Measurements from ENCODE around the gene MFN1.

The MFN1 gene

DNA sequence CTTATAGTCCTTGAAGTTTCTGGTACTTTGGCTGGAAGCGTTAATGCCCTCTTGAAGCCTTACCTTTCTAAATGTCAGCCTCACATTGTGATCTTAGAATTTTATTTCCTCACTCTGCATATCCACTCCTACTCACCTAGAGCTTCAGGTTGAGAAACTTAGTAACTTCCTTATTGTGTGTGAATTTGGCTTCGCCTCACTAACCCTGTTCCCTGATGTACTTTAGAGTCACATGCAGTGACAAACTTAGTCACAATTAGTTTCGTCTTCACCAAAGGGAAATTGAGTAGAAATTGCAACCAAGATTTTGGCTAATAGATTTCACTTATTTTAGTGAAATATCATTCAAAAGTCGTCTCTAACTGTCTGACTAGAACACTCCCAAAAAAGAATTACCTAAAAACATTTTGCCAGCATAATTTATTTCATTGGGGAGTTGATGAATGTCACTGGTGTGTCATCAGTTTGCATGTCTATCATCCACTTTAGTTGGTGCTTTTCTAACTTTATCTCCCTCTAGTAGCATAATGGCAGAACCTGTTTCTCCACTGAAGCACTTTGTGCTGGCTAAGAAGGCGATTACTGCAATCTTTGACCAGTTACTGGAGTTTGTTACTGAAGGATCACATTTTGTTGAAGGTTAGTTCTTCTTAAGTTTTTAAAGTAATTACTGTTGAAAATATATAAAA lies 960 bp downstream of the MFN1 start:
- no peak for DNase-seq

- no peak for DNase-seq
Measured at GRCh38 chr3:179355996-179356395, 8.5 kb downstream of the MFN1 start.

GRCh38 chr3:179363332-179363731 lies 15.8 kb downstream of the MFN1 start:
- DNase-seq, result no peak

DNA sequence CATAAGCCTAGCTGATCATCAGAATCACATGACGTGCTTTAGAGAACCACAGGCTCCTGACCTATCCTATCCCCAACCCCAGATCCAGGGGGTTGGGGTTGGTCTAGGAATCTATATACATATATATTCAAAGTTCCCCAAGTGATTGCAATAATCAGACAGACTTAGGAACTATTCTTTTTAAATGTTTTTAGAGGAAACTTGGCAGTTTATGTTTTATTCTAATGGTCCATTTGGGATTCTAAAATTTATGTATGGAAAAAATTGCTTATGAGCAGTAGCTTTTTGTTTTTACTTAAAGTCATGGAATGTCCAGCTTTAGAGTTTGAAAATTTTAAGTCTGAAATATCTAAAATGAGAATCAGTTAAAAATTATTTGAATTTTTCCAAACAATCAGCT lies 22.1 kb downstream of the MFN1 start:
- no peak for DNase-seq

- DNase-seq, result no peak
Measured at GRCh38 chr3:179373938-179374337, 26.4 kb downstream of the MFN1 start.

GRCh38 chr3:179375091-179375999 lies 27.8 kb downstream of the MFN1 start:
- no peak for DNase-seq

DNA sequence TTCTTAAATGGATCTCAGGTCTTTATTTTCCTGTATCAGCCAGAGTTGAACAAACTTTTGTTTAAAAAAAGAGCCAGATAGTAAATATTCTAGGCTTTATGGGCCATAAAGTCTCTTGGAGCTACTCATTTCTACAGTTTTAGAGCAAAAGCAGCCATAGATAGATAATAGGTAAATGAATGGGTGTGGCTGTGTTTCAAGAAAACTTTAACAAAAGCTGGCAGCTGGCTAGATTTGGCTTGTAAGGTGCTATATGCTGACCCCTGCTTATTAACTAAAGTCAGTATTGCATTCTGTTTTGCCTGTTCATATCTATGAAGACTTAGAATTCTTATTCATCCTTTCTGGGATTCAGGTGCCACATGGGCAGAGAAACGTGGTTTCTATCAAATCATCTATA lies 29.0 kb downstream of the MFN1 start:
- no peak for DNase-seq

- no peak for DNase-seq
Measured at GRCh38 chr3:179391906-179392305, 44.4 kb downstream of the MFN1 start.

GRCh38 chr3:179398574-179399231 lies 51.2 kb downstream of the MFN1 start:
- DNase-seq, result no peak

DNA sequence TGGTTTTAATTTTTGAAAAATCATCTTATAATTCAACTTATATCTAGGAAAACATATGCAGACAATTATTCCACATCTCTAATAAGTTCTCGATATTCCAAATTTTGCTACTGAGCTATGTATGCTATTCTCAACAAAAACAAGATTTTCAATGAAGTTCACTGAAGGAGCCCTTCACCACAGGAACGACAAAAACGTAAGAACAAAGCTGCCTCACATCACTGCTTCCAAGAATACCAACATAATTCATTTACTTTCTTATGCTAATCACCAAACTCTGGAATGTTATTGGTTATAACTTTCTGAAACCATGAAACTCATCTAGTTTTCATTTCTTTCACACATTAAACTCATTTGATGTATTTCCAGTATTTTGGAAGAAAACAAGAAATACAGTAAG lies 54.1 kb downstream of the MFN1 start:
- no peak for DNase-seq

- no peak for DNase-seq
Measured at GRCh38 chr3:179402963-179403362, 55.5 kb downstream of the MFN1 start.

- no peak for DNase-seq
Measured at GRCh38 chr3:179404307-179404706, 56.8 kb downstream of the MFN1 start.

DNA sequence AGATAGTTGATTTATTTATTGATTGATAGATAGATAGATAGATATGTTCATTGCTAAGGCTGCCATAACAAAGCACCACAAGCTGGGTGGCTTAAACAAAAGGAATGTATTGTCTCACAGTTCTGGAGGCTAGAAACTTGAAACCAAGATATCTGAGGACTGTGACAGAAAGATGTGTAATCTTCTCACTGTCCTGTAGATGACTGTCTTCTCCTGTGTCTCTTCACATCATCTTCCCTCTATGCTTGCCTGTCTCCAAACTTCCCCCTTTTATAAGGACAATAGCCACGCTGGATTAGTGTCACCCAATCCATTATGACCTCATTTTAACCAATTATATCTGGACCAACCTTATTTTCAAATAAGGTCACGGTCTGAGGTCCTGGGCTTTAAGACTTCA lies 62.8 kb downstream of the MFN1 start:
- no peak for DNase-seq

GRCh38 chr3:179410999-179411398 lies 63.5 kb downstream of the MFN1 start:
- no peak for DNase-seq

DNA sequence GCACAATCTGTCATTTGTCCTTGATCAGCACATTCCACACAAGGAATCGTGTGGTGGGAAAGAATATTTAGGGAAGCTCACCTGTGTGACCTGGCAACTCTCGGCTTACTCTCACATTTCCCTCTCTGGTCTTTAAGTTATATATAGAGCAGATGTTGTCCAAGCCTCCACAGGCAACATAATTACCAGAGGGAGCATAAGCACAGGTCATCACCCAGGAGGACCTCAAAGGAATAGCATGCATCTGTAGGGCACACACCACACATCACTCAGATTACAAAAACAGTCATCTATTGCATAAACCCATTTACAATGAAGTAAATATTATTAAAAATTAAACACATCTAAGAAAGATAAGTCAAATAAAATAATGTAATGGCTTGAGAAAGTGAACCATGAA lies 67.3 kb downstream of the MFN1 start:
- no peak for DNase-seq

DNA sequence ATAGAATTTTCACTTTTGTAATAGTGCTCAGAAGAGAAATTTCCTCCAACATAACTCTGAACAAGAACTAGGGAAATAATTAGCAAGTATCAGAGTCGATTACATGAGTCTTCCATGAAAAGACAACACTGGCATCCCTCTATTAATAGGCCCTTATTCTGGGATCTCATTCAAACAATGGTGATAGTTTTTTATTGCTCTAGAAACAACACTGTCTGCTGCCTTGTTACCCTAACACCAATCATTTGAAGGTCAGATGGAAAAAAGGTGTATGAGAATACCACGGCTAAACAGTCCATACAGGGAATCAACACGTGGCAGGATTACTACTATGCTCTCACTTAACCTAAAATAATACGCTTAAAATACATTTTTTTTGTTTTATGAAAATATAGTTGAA lies 67.9 kb downstream of the MFN1 start:
- DNase-seq, result no peak

DNA sequence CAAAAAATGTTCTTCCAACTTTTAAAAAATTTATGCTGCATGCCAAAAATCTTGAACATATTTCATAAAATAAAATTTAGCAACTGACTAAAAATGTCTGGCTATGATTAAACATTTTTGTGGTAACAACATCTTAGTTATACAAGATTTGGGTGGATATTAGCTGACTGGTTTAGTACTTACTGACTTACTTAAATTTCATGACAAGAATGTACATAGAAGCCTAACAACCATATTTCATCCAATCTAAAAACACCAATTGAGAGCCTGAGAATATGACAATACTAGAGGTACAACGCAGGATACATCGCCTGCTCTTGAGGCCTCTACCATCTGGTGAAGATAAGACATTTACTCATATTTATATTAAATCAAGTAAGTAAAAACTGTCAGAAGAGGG lies 69.2 kb downstream of the MFN1 start:
- DNase-seq, result no peak

GRCh38 chr3:179418610-179419009 lies 71.1 kb downstream of the MFN1 start:
- DNase-seq, result no peak

GRCh38 chr3:179421500-179421899 lies 74.0 kb downstream of the MFN1 start:
- DNase-seq, result no peak

DNA sequence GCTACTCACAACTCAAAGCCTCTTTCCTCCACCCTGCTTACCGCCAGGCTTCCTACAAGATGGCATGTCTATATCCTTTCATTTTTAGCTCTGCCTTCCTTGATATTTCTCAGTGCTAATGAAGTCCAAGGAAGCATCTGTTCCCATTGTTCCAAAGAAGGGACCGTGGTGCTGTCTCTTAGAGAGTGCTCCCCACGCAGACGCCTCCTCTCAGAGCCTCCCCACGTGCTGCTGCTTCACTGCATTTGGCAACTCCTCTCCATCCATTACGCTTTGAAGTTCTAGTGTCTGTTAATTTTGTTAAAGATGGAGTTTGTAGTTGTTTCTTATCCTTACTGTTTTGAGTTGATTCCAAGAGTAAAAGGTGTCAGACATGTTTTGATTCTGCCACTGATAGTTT lies 77.6 kb downstream of the MFN1 start:
- no peak for DNase-seq

DNA sequence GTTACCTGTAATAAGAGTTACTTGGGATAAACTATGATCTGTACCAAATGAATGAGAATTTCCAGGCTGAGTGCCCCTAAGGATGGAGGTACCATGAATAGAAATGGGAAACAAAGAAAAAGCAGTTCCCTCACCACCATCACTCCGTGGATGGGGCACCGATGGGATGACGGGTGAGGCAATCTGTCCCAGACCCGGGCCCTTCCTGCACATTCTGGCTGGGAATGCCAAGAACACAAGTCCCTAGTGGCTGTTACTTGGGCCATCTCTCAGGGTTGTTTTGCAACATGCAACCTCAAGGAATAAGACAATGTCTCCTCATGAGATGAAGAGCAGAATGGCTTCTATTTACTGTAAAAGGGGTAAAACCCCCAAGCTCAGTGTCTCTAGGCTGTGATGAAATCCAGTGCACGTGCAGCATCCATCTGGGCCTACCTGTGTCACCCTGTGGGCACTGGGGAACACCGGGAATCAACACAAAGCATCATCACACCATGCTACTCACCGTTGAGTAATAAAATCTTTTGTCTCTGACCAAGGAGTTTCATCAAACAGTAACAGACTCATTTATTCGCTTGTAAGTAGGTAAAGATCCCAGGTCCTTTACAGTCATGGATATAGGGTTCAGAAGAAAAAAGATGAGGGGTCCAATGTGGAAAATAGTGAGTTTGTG lies 81.5 kb downstream of the MFN1 start:
- DNase-seq, result no peak

- no peak for DNase-seq
Measured at GRCh38 chr3:179430277-179430870, 82.9 kb downstream of the MFN1 start.

DNA sequence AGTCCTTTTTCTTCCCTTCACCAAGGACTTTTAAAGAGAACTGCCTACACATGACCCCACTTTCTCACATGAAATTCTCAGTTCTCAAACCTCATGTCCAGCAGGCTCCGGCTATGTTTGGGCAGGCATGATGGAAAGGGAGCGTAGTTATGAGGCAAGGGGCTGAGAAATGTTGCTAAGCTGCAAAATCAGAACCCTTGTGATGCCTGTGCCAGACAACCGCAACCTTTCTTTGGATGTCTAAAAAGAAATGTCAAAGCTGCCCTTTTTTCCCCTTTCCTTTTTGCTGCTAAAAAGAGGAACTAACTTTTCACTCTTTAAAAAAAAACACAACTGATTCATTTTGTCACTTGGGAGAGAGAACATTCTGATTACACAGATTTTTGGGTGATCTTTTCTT lies 84.5 kb downstream of the MFN1 start:
- no peak for DNase-seq

All from activated naive CD4-positive, alpha-beta T cell treated with anti-CD3 and anti-CD28 coated beads, Interleukin-2, amount 50 U/mL, for 16 hours (primary cell).